ENCODE results near the gene SOAT1.

DNA sequence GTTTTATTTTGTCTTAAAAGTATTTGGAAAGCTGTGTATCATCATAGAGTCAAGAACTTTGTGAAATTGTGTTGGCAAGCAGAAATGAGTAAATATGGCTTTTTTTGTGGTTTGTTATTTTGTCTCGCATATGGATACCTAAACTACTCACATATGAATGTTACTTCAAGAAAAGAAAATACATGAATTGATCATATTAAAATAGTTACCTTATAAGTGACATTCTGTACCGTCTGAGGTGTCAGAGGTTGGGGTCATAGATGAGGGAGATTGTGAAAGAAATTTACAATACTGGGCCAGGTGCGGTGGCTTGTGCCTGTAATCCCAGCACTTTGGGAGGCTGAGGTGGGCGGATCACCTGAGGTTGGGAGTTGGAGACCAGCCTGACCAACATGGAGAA lies 40.8 kb downstream of the SOAT1 start:
- TF ChIP-seq MXI1 (IDR thresholded peaks at IDR 0.05; ENCODE audit: low read depth, low read length) (no peak), JUND (IDR thresholded peaks at IDR 0.05; ENCODE audit: low read depth, low read length) (no peak), CEBPB (IDR thresholded peaks at IDR 0.05; ENCODE audit: borderline replicate concordance in 1 of 2, low read depth in 2 of 2, low read length in 2 of 2) (no peak), NFIC (IDR thresholded peaks at IDR 0.05; ENCODE audit: low read depth, low read length) (no peak), EP300 (IDR thresholded peaks at IDR 0.05; ENCODE audit: borderline replicate concordance in 1 of 2, control insufficient read depth in 1 of 2, low read depth in 2 of 2, low read length in 2 of 2) (no peak), HCFC1 (IDR thresholded peaks at IDR 0.05; ENCODE audit: low read length) (no peak), IKZF2 (IDR thresholded peaks at IDR 0.05) (no peak), FOXK2 (IDR thresholded peaks at IDR 0.05) (no peak)
- TF ChIP-seq, protein P1, sequence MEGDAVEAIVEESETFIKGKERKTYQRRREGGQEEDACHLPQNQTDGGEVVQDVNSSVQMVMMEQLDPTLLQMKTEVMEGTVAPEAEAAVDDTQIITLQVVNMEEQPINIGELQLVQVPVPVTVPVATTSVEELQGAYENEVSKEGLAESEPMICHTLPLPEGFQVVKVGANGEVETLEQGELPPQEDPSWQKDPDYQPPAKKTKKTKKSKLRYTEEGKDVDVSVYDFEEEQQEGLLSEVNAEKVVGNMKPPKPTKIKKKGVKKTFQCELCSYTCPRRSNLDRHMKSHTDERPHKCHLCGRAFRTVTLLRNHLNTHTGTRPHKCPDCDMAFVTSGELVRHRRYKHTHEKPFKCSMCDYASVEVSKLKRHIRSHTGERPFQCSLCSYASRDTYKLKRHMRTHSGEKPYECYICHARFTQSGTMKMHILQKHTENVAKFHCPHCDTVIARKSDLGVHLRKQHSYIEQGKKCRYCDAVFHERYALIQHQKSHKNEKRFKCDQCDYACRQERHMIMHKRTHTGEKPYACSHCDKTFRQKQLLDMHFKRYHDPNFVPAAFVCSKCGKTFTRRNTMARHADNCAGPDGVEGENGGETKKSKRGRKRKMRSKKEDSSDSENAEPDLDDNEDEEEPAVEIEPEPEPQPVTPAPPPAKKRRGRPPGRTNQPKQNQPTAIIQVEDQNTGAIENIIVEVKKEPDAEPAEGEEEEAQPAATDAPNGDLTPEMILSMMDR (IDR thresholded peaks at IDR 0.05 in 2 of 3, conservative IDR thresholded peaks at IDR 0.05 in 1 of 3; ENCODE audit: control insufficient read depth in 2 of 3, extremely low read depth in 1 of 3, insufficient read depth in 1 of 3, low read depth in 3 of 3, low read length in 3 of 3) = no peak
- TF ChIP-seq, protein P2, sequence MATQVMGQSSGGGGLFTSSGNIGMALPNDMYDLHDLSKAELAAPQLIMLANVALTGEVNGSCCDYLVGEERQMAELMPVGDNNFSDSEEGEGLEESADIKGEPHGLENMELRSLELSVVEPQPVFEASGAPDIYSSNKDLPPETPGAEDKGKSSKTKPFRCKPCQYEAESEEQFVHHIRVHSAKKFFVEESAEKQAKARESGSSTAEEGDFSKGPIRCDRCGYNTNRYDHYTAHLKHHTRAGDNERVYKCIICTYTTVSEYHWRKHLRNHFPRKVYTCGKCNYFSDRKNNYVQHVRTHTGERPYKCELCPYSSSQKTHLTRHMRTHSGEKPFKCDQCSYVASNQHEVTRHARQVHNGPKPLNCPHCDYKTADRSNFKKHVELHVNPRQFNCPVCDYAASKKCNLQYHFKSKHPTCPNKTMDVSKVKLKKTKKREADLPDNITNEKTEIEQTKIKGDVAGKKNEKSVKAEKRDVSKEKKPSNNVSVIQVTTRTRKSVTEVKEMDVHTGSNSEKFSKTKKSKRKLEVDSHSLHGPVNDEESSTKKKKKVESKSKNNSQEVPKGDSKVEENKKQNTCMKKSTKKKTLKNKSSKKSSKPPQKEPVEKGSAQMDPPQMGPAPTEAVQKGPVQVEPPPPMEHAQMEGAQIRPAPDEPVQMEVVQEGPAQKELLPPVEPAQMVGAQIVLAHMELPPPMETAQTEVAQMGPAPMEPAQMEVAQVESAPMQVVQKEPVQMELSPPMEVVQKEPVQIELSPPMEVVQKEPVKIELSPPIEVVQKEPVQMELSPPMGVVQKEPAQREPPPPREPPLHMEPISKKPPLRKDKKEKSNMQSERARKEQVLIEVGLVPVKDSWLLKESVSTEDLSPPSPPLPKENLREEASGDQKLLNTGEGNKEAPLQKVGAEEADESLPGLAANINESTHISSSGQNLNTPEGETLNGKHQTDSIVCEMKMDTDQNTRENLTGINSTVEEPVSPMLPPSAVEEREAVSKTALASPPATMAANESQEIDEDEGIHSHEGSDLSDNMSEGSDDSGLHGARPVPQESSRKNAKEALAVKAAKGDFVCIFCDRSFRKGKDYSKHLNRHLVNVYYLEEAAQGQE (IDR thresholded peaks at IDR 0.05; ENCODE audit: low read depth, low read length) = no peak
